BE2C (cell line): ENCODE measurements around the gene PTPRR.

Experiments used
- DNase-seq: peaks from one replicate; pipeline ENCODE4 v3.0.0-alpha.2; 2020
- H3K27me3 ChIP-seq: fragments of 250-450 bp; sonication (Bioruptor Pico); 2 replicates; pipeline ENCODE4 v1.5.1; 2020; ENCODE audit warnings: mild to moderate bottlenecking
- H3K36me3 ChIP-seq: fragments of 250-450 bp; sonication (Bioruptor Pico); 2 replicates; pipeline ENCODE4 v1.5.1; 2020; ENCODE audit warnings: mild to moderate bottlenecking
- H3K4me1 ChIP-seq: fragments of 250-450 bp; sonication (Bioruptor Pico); 2 replicates; pipeline ENCODE4 v1.5.1; 2020
- H3K4me3 ChIP-seq: 2 replicates; pipeline ENCODE4 v1.5.1; 2011; ENCODE audit warnings: low read depth, low read length
- H3K9me3 ChIP-seq: fragments of 250-450 bp; sonication (Bioruptor Pico); 2 replicates; pipeline ENCODE4 v1.5.1; 2020
- CTCF ChIP-seq: IDR thresholded peaks from 2 replicates; pipeline ENCODE4 v1.5.1; 2012; ENCODE audit warnings: mild to moderate bottlenecking, low read depth, low read length

The PTPRR gene

GRCh38 chr12:70783455-70783854 is 137.1 kb downstream of the PTPRR start:
- TF ChIP-seq CTCF = no peak
- Histone ChIP-seq H3K4me1 (peaks cover 19% of the 10 kb centered on the region), H3K36me3 (peaks cover 5% of the 10 kb centered on the region; the same call in 1 of the 2 replicates), H3K4me3 (no peak overlapping the region), H3K9me3 (peaks cover 3% of the 10 kb centered on the region; the same call in 1 of the 2 replicates), H3K27me3 (no peaks in the 10 kb centered on the region)
- no peak for DNase-seq

GRCh38 chr12:70779250-70779649 is 141.3 kb downstream of the PTPRR start:
- H3K9me3 ChIP-seq = peaks cover 3% of the 10 kb centered on the region; the same call in 1 of the 2 replicates
- peaks cover 5% of the 10 kb centered on the region; the same call in 1 of the 2 replicates for H3K36me3 ChIP-seq
- H3K4me3 ChIP-seq = no peak overlapping the region
- DNase-seq = no peak
- H3K4me1 ChIP-seq = peaks cover 17% of the 10 kb centered on the region
- TF ChIP-seq CTCF = no peak
- no peaks in the 10 kb centered on the region for H3K27me3 ChIP-seq

GRCh38 chr12:70774055-70774454 is 146.5 kb downstream of the PTPRR start:
- TF ChIP-seq CTCF = peak; percentile 4; the same call in 1 of the 2 replicates
- Histone ChIP-seq H3K4me1 (peaks cover 23% of the 10 kb centered on the region), H3K27me3 (no peaks in the 10 kb centered on the region), H3K9me3 (no peaks in the 10 kb centered on the region), H3K36me3 (no peaks in the 10 kb centered on the region), H3K4me3 (no peak overlapping the region)
- peak; percentile 72 for DNase-seq

GRCh38 chr12:70772836-70773235 is 147.7 kb downstream of the PTPRR start:
- no peak for DNase-seq
- no peak for TF ChIP-seq CTCF
- no peaks in the 10 kb centered on the region for H3K9me3 ChIP-seq

GRCh38 chr12:70771581-70771980 is 149.0 kb downstream of the PTPRR start:
- no peak for DNase-seq
- Histone ChIP-seq H3K36me3 (no peaks in the 10 kb centered on the region), H3K9me3 (no peaks in the 10 kb centered on the region), H3K4me3 (no peak overlapping the region), H3K4me1 (peaks cover 21% of the 10 kb centered on the region), H3K27me3 (no peaks in the 10 kb centered on the region)
- no peak for TF ChIP-seq CTCF

More at GRCh38 chr12:70772836-70773235, 147.7 kb downstream of the PTPRR start:
- Histone ChIP-seq H3K36me3 (no peaks in the 10 kb centered on the region), H3K4me3 (no peak overlapping the region), H3K27me3 (no peaks in the 10 kb centered on the region), H3K4me1 (peaks cover 23% of the 10 kb centered on the region)

GRCh38 chr12:70763666-70764065 is 156.9 kb downstream of the PTPRR start:
- no peak for TF ChIP-seq CTCF
- no peak overlapping the region for H3K4me3 ChIP-seq
- H3K36me3 ChIP-seq = peaks cover 34% of the 10 kb centered on the region
- H3K4me1 ChIP-seq = no peaks in the 10 kb centered on the region
- DNase-seq = no peak
- H3K9me3 ChIP-seq = peaks cover 5% of the 10 kb centered on the region
- no peaks in the 10 kb centered on the region for H3K27me3 ChIP-seq
